IMR-90 (cell line): ENCODE results near the gene PPP6R1. TPM values are rescaled to one million over a fixed set of nuclear protein-coding genes. Genes with fewer than 3 reads are reported as not detected.

Experiments used
- ATAC-seq: fragments of 200-7000 bp; cut with Tn5 transposase; 2 replicates; pipeline ENCODE4 v1.9.1; 2020; ENCODE audit warnings: low read depth, mild to moderate bottlenecking, moderate library complexity
- BruUV-seq: library from RNA; stranded (reverse); fragments of 400-500 nt; replicated peaks from 2 replicates; lab custom pipeline; 2021; lab: Mats Ljungman, UMichigan
- CTCF ChIA-PET: fragments of 300-600 bp; formaldehyde crosslinking; extraction: SDS; loops from one replicate; lab custom pipeline; 2021; ENCODE audit warnings: antibody characterized with exemption; lab: Yijun Ruan, JAX
- POLR2A ChIA-PET: fragments of 300-600 bp; sonication (Branson Sonifier 250); formaldehyde crosslinking; loops from one replicate; lab custom pipeline; 2022; ENCODE audit warnings: antibody characterized with exemption; ENCODE audit not compliant: unreplicated experiment; lab: Charles Lee
- DNase-seq: peaks from one replicate; pipeline ENCODE4 v3.0.0; 2013
- H2AFZ ChIP-seq: replicated peaks from 2 replicates; pipeline ENCODE3; 2013; ENCODE audit warnings: low read length, mild to moderate bottlenecking; ENCODE audit not compliant: poor library complexity
- H2AK5ac ChIP-seq: 2 replicates; pipeline ENCODE4 v1.6.1; 2013; ENCODE audit warnings: low read depth, low read length, inconsistent platforms
- H2AK9ac ChIP-seq: replicated peaks from 2 replicates; pipeline ENCODE3; 2013; ENCODE audit warnings: mild to moderate bottlenecking, low read depth, low read length, moderate library complexity; ENCODE audit not compliant: poor library complexity
- H2BK120ac ChIP-seq: 2 replicates; pipeline ENCODE4 v1.6.1; 2013; ENCODE audit warnings: low read depth, low read length, inconsistent platforms
- H2BK15ac ChIP-seq: 3 replicates; pipeline ENCODE4 v1.6.1; 2013; ENCODE audit warnings: low read depth, low read length, inconsistent platforms
- H2BK20ac ChIP-seq: 2 replicates; pipeline ENCODE4 v1.6.1; 2013; ENCODE audit warnings: low read depth, mild to moderate bottlenecking, inconsistent platforms, low read length, moderate library complexity
- H2BK5ac ChIP-seq: 2 replicates; pipeline ENCODE4 v1.6.1; 2013; ENCODE audit warnings: mild to moderate bottlenecking, low read depth, low read length, inconsistent platforms; ENCODE audit not compliant: poor library complexity, severe bottlenecking
- H3K14ac ChIP-seq: replicated peaks from 2 replicates; pipeline ENCODE4 v1.6.1; 2013; ENCODE audit warnings: low read depth, low read length, inconsistent platforms
- H3K18ac ChIP-seq: 2 replicates; pipeline ENCODE4 v1.6.1; 2013; ENCODE audit warnings: low read depth, low read length, control low read depth
- H3K23ac ChIP-seq: 2 replicates; pipeline ENCODE4 v1.6.1; 2013; ENCODE audit warnings: low read depth, low read length, inconsistent platforms
- H3K27ac ChIP-seq: 2 replicates; pipeline ENCODE4 v1.5.1; 2013; ENCODE audit warnings: mild to moderate bottlenecking, control low read depth, low read length; ENCODE audit not compliant: insufficient read depth
- H3K27me3 ChIP-seq: 2 replicates; pipeline ENCODE4 v1.6.1; 2013; ENCODE audit warnings: low read length; ENCODE audit not compliant: control insufficient read depth, insufficient read depth
- H3K36me3 ChIP-seq: 2 replicates; pipeline ENCODE4 v1.6.1; 2013; ENCODE audit warnings: low read length, mixed read lengths; ENCODE audit not compliant: control insufficient read depth, insufficient read depth
- H3K4ac ChIP-seq: 2 replicates; pipeline ENCODE4 v1.6.1; 2013; ENCODE audit warnings: low read depth, low read length, inconsistent platforms
- H3K4me1 ChIP-seq: 2 replicates; pipeline ENCODE4 v1.6.1; 2013; ENCODE audit warnings: low read length, mixed read lengths; ENCODE audit not compliant: control insufficient read depth, insufficient read depth
- H3K4me2 ChIP-seq: 2 replicates; pipeline ENCODE4 v1.6.1; 2013; ENCODE audit warnings: low read depth, mild to moderate bottlenecking, control low read depth, low read length, moderate library complexity
- H3K4me3 ChIP-seq: 2 replicates; pipeline ENCODE4 v1.5.1; 2013; ENCODE audit warnings: low read depth, mild to moderate bottlenecking, control low read depth, low read length, moderate library complexity; ENCODE audit not compliant: insufficient read depth
- H3K56ac ChIP-seq: 2 replicates; pipeline ENCODE4 v1.6.1; 2013; ENCODE audit warnings: low read length, inconsistent platforms; ENCODE audit not compliant: insufficient read depth; ENCODE audit errors: extremely low read depth
- H3K79me1 ChIP-seq, 2 experiments: 2 replicates each; pipeline ENCODE4 v1.6.1; 2013; ENCODE audit warnings: low read length in 2 of 2, inconsistent platforms in 1 of 2, low read depth in 1 of 2
- H3K9ac ChIP-seq: 2 replicates; pipeline ENCODE4 v1.6.1; 2013; ENCODE audit warnings: low read depth, low read length, control low read depth
- H3K9me1 ChIP-seq: 2 replicates; pipeline ENCODE4 v1.6.1; 2013; ENCODE audit warnings: low read length, inconsistent platforms; ENCODE audit not compliant: insufficient read depth
- H3K9me3 ChIP-seq: 2 replicates; pipeline ENCODE4 v1.6.1; 2013; ENCODE audit warnings: low read length; ENCODE audit not compliant: control insufficient read depth, insufficient read depth
- H4K20me1 ChIP-seq: 2 replicates; pipeline ENCODE4 v1.6.1; 2013; ENCODE audit warnings: low read length, inconsistent platforms; ENCODE audit not compliant: insufficient read depth
- H4K5ac ChIP-seq: 2 replicates; pipeline ENCODE4 v1.6.1; 2013; ENCODE audit warnings: mild to moderate bottlenecking, low read depth, low read length, control low read depth
- H4K8ac ChIP-seq, 2 experiments: 2 replicates each; pipeline ENCODE4 v1.6.1; 2013; ENCODE audit warnings: low read depth in 2 of 2, low read length in 2 of 2, control low read depth in 1 of 2, inconsistent platforms in 1 of 2
- H4K91ac ChIP-seq: 2 replicates; pipeline ENCODE4 v1.6.1; 2013; ENCODE audit warnings: low read depth, low read length, inconsistent platforms; ENCODE audit not compliant: insufficient read depth
- BHLHE40 ChIP-seq: fragments of 150-350 bp; IDR thresholded peaks from 2 replicates; pipeline ENCODE4 v1.6.1; 2016; ENCODE audit warnings: mild to moderate bottlenecking, low read depth, low read length
- CHD1 ChIP-seq: IDR thresholded peaks from 2 replicates; pipeline ENCODE4 v1.6.1; 2012; ENCODE audit warnings: low read depth, low read length, improper control_type of control experiment
- MAFK ChIP-seq: IDR thresholded peaks from 2 replicates; pipeline ENCODE4 v1.6.1; 2012; ENCODE audit warnings: low read depth, low read length, improper control_type of control experiment
- MAZ ChIP-seq: IDR thresholded peaks from 2 replicates; pipeline ENCODE4 v1.6.1; 2012; ENCODE audit warnings: low read depth, mild to moderate bottlenecking, low read length, improper control_type of control experiment, moderate library complexity, borderline replicate concordance
- MXI1 ChIP-seq: IDR thresholded peaks from 2 replicates; pipeline ENCODE4 v1.6.1; 2012; ENCODE audit warnings: low read depth, mild to moderate bottlenecking, low read length, moderate library complexity, borderline replicate concordance
- NFE2L2 ChIP-seq: fragments of 150-350 bp; IDR thresholded peaks from 2 replicates; pipeline ENCODE4 v1.6.1; 2016; ENCODE audit warnings: low read depth, mild to moderate bottlenecking, low read length
- RAD21 ChIP-seq: IDR thresholded peaks from 2 replicates; pipeline ENCODE4 v1.6.1; 2012; ENCODE audit warnings: low read length, improper control_type of control experiment
- RCOR1 ChIP-seq: IDR thresholded peaks from 2 replicates; pipeline ENCODE4 v1.6.1; 2012; ENCODE audit warnings: mild to moderate bottlenecking, low read length, improper control_type of control experiment; ENCODE audit not compliant: insufficient replicate concordance
- WGBS, 2 experiments: methylation state at CpG; one replicate each; pipeline versions ENCODE4 v1.1.5 to v1.1.7; 2013; ENCODE audit warnings: missing lambda C conversion rate in 2 of 2; ENCODE audit not compliant: insufficient read length in 1 of 2; ENCODE audit errors: extremely low coverage in 2 of 2; 5-methylcytosine and 5-hydroxymethylcytosine counted together
- dilution Hi-C: fragments of 300-500 bp; cut with HindIII; formaldehyde crosslinking; loops from one replicate; pipeline ENCODE4 v1.14.3; 2018; ENCODE audit warnings: low sequenced_read_pairs; ENCODE audit not compliant: unreplicated experiment
- in situ Hi-C: fragments of 300-500 bp; cut with MboI; formaldehyde crosslinking; loops from 3 replicates; pipeline ENCODE4 v1.14.3; 2019; ENCODE audit warnings: low sequenced_read_pairs, inconsistent platforms, mixed read lengths
- intact Hi-C: fragments of 100-400 bp; cut with micrococcal nuclease; formaldehyde crosslinking; loops from 2 replicates; pipeline ENCODE4 v1.10.0; 2022
- polyA plus RNA-seq, 3 experiments: library from polyadenylated mRNA; depleted of rRNA; stranded (reverse); fragments of >200 nt; gene quantifications; 2 replicates each; pipeline ENCODE4 v1.2.3, GENCODE V29; 2012; ENCODE audit warnings: low replicate concordance in 1 of 3
- total RNA-seq: library from RNA; depleted of rRNA; stranded (reverse); fragments of >200 nt; gene quantifications from 2 replicates; pipeline ENCODE4 v1.2.3, GENCODE V29; 2012

PPP6R1 gene
- total and polyA plus RNA-seq, 2 of the 4 experiments (the other 2 are of a cell fraction) = 19.9 to 50.2 TPM

DNA sequence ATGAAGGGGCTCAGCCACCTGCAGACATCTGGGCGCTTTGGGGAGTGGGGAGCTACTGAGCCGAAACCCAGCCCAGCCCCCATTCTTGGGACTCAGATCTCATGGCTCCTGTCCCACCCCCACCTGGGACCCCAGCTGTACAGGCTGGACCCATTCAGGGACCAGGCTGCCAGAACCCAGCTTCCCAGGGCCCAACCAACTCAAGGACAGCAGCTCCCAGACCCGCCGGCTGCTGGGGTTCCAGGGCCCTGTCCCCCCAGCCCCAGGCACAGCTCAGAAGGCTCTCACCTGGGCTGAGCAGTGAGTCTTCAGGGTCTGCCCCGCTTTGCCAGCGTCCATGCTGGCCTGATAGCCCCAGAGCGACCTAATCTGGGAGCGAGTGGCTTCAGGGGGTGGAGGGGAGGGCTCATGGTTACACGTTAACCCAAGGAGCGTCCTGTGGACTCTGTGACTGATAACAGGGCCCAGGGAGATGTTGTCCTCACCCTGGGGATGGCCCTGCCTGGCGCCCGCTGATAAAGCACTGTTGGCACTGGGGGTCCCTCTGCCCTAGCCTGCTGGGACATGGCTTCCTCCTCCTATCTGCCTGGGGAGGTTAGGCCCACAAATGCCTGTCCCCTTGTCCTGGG is 30.3 kb downstream of the PPP6R1 start, which contains the start of gene TMEM86B:
Gene TMEM86B, minus strand, starts transcription at position 361 of the 629 bp plus-strand sequence. Its CDS starts 22 bp downstream, at position 339.
- peaks cover 3 to 8% of the 10 kb centered on the region in 2 experiments; a peak in 2 of 4 replicates for H3K79me1 ChIP-seq
- no peak within 1 kb of the TSS for H2AFZ ChIP-seq
- H3K27ac ChIP-seq = no peak within 1 kb of the TSS
- dilution Hi-C loops (no loop called here), intact Hi-C loops (no loop called here), in situ Hi-C loops (no loop called here)
- no peak within 1 kb of the TSS for H3K56ac ChIP-seq
- no TSS peak for BruUV-seq
- H4K91ac ChIP-seq = no peak within 1 kb of the TSS
- no peak within 1 kb of the TSS for H3K14ac ChIP-seq
- no peaks in the 10 kb centered on the region for H3K27me3 ChIP-seq
- no peak within 1 kb of the TSS for H3K18ac ChIP-seq
- no peak within 1 kb of the TSS for H3K4me2 ChIP-seq
- no peak within 1 kb of the TSS for H3K4ac ChIP-seq
- no peak within 1 kb of the TSS for H2BK15ac ChIP-seq
- H4K20me1 ChIP-seq = peaks cover 15% of the 10 kb centered on the region
- no peak within 1 kb of the TSS for H2BK5ac ChIP-seq
- no peak within 1 kb of the TSS for H2BK120ac ChIP-seq
- H3K9ac ChIP-seq = no peak within 1 kb of the TSS
- DNase-seq (no peak), ATAC-seq (no peak)
- H3K23ac ChIP-seq = no peak within 1 kb of the TSS
- no peaks in the 10 kb centered on the region for H3K4me1 ChIP-seq
- peaks cover 51% of the 10 kb centered on the region for H3K36me3 ChIP-seq
- no peak within 1 kb of the TSS for H4K8ac ChIP-seq
- POLR2A ChIA-PET = no interaction called here
- H3K4me3 ChIP-seq = no peak within 1 kb of the TSS
- TF ChIP-seq BHLHE40 (no peak), CHD1 (no peak), MAZ (no peak), RAD21 (no peak), MXI1 (no peak), NFE2L2 (no peak), MAFK (no peak), RCOR1 (no peak)
- H3K9me3 ChIP-seq = no peaks in the 10 kb centered on the region
- CTCF ChIA-PET = no interaction called here
- no peak within 1 kb of the TSS for H2AK5ac ChIP-seq
- no CpG with 5 or more reads among the region's 12 CpGs for WGBS, 2 experiments
- 0 out of 2 replicates have a peak, but pooled peaks cover 6% of the 10 kb centered on the region for H3K9me1 ChIP-seq
- no peak within 1 kb of the TSS for H2BK20ac ChIP-seq
- H4K5ac ChIP-seq = no peak within 1 kb of the TSS
- H2AK9ac ChIP-seq = peak within 1 kb of the TSS; percentile 16
